Measurements from ENCODE around the gene RFC5. TPM values are rescaled to one million over a fixed set of nuclear protein-coding genes. Genes with fewer than 3 reads are reported as not detected.
A peak's percentile ranks its signal among the peaks of the same experiment; 100 is the strongest.

RFC5 gene
- total and polyA plus RNA-seq, 2 of the 13 experiments (the other 11 are each of a cell fraction or from before 2014, with no cell fraction given) = 16.8 to 51.4 TPM

- TF ChIP-seq, protein P1, sequence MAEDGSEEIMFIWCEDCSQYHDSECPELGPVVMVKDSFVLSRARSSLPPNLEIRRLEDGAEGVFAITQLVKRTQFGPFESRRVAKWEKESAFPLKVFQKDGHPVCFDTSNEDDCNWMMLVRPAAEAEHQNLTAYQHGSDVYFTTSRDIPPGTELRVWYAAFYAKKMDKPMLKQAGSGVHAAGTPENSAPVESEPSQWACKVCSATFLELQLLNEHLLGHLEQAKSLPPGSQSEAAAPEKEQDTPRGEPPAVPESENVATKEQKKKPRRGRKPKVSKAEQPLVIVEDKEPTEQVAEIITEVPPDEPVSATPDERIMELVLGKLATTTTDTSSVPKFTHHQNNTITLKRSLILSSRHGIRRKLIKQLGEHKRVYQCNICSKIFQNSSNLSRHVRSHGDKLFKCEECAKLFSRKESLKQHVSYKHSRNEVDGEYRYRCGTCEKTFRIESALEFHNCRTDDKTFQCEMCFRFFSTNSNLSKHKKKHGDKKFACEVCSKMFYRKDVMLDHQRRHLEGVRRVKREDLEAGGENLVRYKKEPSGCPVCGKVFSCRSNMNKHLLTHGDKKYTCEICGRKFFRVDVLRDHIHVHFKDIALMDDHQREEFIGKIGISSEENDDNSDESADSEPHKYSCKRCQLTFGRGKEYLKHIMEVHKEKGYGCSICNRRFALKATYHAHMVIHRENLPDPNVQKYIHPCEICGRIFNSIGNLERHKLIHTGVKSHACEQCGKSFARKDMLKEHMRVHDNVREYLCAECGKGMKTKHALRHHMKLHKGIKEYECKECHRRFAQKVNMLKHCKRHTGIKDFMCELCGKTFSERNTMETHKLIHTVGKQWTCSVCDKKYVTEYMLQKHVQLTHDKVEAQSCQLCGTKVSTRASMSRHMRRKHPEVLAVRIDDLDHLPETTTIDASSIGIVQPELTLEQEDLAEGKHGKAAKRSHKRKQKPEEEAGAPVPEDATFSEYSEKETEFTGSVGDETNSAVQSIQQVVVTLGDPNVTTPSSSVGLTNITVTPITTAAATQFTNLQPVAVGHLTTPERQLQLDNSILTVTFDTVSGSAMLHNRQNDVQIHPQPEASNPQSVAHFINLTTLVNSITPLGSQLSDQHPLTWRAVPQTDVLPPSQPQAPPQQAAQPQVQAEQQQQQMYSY (CRISPR knock-in tag; IDR thresholded peaks at IDR 0.05) = no peak
- TF ChIP-seq POLR2G (IDR thresholded peaks at IDR 0.05; ENCODE audit: low read depth, low read length) (peak; percentile 71), YEATS2 (CRISPR knock-in tag; IDR thresholded peaks at IDR 0.05; ENCODE audit: borderline replicate concordance) (no peak), EP300 (IDR thresholded peaks at IDR 0.05; ENCODE audit: low read depth in 2 of 2, low read length in 2 of 2) (no peak), EP300 (CRISPR knock-in tag; IDR thresholded peaks at IDR 0.05; ENCODE audit: borderline replicate concordance) (no peak), FOXC1 (CRISPR knock-in tag; IDR thresholded peaks at IDR 0.05; ENCODE audit: borderline replicate concordance) (no peak), JUN (CRISPR knock-in tag; IDR thresholded peaks at IDR 0.05) (no peak), PHF8 (CRISPR knock-in tag; IDR thresholded peaks at IDR 0.05) (no peak), RFX5 (IDR thresholded peaks at IDR 0.05; ENCODE audit: low read depth, low read length) (no peak)
- TF ChIP-seq, protein P2, sequence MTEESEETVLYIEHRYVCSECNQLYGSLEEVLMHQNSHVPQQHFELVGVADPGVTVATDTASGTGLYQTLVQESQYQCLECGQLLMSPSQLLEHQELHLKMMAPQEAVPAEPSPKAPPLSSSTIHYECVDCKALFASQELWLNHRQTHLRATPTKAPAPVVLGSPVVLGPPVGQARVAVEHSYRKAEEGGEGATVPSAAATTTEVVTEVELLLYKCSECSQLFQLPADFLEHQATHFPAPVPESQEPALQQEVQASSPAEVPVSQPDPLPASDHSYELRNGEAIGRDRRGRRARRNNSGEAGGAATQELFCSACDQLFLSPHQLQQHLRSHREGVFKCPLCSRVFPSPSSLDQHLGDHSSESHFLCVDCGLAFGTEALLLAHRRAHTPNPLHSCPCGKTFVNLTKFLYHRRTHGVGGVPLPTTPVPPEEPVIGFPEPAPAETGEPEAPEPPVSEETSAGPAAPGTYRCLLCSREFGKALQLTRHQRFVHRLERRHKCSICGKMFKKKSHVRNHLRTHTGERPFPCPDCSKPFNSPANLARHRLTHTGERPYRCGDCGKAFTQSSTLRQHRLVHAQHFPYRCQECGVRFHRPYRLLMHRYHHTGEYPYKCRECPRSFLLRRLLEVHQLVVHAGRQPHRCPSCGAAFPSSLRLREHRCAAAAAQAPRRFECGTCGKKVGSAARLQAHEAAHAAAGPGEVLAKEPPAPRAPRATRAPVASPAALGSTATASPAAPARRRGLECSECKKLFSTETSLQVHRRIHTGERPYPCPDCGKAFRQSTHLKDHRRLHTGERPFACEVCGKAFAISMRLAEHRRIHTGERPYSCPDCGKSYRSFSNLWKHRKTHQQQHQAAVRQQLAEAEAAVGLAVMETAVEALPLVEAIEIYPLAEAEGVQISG (CRISPR knock-in tag; IDR thresholded peaks at IDR 0.05) = peak; percentile 44; the same call in 1 of the 2 replicates
Observed at GRCh38 chr12:118061873-118062843, 45.7 kb downstream of the RFC5 start (continued).
